Urothelium cell line (cell line): ENCODE data around the gene LAMA4.
A peak's percentile ranks its signal among the peaks of the same experiment; 100 is the strongest.

Experiments used
- DNase-seq: peaks from one replicate; pipeline ENCODE4 v3.0.0; 2011; ENCODE audit warnings: low spot score, mixed read lengths
- FAIRE-seq: peaks from 2 replicates; lab custom pipeline; 2011; peaks lifted over from hg19 to GRCh38; lab: Jason Lieb, UNC

Gene LAMA4

DNA sequence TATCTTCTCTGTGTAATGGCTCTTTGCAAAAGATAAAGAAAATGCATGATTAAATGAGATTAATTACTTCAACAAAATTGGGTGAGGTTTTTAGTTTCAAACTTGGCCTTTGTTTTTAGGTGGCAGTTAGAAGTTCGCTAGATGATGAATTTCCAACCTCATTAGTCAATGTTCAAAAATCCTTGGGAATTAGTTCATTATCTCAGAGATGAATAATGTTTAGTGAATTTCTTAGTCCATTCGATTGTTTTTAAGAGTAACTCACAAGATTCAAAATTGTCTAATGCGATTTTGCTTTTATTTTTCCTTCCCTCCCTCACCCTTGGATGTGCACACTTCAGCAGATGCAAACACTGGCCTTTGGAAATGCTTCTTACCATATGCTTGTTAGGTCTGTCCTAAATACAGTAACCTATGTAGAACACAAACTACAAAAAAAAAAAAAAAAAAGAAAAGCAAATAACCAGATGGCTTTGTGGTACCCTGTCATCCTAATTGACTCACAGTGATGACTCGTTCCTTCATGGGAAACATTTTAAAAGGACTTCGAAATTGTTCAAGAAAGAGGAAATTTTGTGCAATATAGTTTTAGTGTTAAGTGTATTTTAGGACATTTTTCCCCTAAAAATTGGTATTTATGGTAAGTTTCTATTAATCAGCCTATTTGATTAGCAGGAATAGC, 100.3 kb downstream of the LAMA4 start:
- no peak for DNase-seq
- no peak for FAIRE-seq

- no peak for FAIRE-seq
Observed at GRCh38 chr6:112150363-112150762, 104.0 kb downstream of the LAMA4 start.

DNA sequence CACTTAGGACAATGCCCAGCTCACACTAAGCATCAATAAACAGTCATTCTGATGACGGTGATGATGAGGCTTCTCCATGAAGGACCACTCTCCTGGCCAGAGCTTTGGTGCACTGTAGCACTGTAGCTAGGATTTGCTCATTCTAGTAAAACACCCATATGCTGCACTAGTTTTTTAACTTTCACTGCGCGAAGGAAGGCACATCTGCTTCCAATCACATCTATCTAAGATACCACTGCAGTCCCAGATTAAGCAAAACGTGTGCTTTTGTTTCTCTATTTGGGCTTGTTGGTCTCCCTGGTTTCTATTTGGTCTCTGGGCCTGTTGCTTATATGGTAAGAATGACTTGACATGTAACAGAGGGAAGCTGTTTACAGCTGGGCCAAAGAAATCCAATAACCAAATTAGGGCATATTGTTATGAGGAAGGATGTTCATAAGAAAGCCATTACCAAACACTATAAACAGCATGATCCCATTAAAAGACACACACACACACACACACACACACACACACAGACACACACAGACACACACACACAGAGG, 104.6 kb downstream of the LAMA4 start:
- FAIRE-seq (no peak), DNase-seq (no peak)

More at GRCh38 chr6:112150363-112150762, 104.0 kb downstream of the LAMA4 start:
- no peak for DNase-seq

GRCh38 chr6:112149236-112149635, 105.1 kb downstream of the LAMA4 start:
- FAIRE-seq, result no peak
- no peak for DNase-seq

DNA sequence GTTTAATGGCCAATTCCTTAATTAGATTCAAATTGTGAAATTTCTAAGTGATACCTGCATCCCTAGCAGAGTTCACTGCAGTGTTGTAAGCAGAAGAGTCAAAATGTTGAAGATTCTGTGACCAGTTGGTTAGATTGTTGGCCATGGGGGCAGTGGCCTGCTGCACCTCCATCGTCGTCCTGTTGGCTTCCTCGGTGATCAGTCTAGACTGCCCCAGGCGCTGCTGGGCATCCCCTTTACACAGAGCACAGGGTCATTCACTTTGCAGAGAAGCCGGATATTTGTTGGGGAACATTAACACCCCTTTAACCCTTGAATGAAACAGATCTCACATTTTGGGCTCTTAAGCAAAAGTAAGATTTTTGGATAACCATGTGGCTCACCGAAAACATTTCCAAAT, 106.3 kb downstream of the LAMA4 start:
- no peak for FAIRE-seq
- DNase-seq, result no peak

DNA sequence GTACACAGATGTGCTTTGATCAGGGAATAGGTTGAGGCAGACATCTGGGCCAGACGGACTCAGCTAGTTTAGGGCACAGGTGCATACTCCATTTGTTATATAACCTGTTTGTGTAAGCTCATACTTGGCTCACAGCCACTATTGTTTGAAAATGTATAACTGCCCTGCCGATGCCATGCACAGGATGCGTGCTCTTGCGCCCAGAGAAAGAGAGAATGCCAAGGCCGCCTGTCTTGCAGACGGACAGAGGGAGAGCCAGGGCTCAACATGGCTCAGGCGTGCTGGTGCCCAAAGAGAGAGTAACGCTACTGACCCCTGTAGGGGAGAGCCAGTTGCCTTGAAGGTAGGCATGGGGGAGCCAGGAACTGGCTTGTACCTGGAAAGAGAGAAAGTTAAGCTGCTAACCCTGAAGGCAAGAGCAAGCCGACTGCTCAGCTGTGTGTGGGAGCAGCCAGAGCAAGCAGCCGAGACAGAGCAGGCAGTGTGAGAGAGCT, 109.2 kb downstream of the LAMA4 start:
- FAIRE-seq (no peak), DNase-seq (no peak)

DNA sequence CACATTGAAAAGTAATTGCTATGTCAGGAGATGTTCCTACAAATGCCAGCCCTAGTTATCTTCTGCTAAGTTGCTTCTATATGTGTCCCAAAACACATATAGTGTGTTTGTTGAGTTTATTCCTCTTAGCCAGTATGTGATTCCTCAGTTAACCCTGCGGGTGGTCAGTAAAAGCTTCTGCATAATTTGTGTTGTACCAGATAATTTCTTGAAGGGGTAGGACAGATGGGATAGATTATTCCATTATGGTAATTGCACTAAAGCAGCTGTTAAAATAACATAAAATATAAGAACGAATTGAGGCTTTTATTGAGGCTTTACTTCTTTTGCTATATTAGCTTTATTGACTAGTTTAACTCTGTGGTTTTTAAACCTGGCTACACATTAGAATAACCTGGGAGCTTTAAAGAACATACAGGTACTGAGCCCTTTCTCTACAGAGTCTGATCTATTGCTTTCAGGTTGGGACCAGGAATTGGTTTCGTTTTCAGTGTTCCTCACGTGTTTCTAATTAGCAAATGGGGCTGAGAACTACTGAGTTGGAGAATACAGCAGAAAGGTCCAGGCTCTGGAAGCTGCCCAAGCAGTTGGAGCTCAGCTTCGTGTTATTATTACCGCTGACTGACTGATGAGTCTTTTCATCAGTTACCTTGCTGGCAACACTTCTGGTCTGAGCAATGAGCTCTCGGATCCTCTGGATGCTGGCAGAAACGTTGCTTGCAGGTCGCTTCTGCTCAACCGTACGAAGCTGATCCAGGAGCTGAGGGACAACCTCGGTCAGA, 110.0 kb downstream of the LAMA4 start:
- no peak for DNase-seq
- FAIRE-seq, result no peak

DNA sequence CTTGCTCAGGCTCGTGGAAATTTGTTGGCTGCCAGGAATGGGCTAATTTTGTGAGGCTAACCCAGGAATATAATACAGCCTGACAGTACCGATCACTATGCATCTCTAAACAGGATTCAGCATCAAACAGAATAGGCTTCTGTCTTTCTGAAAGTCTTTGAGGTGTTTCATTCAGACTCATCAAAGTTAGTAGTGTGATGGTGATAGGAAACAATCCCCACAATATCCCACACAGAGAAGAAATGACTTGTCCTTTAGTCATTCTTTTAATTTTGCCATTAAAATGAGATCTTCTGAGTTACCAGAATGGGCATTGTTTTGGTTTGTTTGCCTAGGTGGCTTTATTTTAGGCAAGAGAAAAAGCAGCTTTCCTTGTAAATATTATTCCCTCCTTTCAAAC, 112.7 kb downstream of the LAMA4 start:
- DNase-seq (no peak), FAIRE-seq (no peak)

- DNase-seq (no peak), FAIRE-seq (no peak)
Observed at GRCh38 chr6:112139052-112139451, 115.3 kb downstream of the LAMA4 start.

DNA sequence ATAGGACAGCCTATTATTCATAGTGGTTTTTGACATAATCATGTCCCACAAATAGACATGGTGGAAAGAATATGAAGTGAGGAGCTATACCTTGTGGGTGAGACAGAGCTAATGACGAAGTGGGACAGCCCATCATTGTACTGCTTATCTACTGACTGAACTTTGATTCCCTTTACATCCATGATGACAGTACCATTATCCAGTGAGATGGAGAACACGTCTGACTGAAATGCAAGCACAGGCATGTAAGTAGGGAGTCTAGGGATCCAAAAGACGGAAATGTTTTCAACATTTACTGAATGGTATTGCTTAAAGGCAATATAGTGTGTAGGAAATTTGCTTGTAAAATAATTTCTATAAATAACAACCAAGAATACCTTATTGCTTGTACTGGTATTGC, 123.5 kb downstream of the LAMA4 start:
- DNase-seq (no peak), FAIRE-seq (no peak)

- FAIRE-seq (no peak), DNase-seq (no peak)
Observed at GRCh38 chr6:112128208-112128607, 126.2 kb downstream of the LAMA4 start.

DNA sequence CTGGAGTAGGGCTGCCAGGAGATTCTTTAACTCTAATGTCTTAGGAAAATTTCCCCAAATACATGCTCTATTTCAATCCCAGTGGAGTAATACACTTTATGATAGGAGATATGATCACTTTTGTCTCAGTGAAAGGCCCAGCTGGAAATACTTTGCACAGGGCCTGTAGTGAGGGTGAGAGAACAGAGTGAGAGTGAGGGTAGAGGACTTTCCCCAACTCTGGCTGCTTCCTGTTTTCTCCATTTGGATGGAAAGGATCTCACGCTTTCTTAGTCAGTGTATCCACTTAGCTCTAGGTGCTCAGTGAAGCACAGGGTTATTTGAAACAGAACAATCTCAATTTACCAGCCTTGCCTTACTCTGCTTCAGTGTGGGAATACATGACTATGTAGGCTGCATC, 130.4 kb downstream of the LAMA4 start:
- no peak for FAIRE-seq
- no peak for DNase-seq

DNA sequence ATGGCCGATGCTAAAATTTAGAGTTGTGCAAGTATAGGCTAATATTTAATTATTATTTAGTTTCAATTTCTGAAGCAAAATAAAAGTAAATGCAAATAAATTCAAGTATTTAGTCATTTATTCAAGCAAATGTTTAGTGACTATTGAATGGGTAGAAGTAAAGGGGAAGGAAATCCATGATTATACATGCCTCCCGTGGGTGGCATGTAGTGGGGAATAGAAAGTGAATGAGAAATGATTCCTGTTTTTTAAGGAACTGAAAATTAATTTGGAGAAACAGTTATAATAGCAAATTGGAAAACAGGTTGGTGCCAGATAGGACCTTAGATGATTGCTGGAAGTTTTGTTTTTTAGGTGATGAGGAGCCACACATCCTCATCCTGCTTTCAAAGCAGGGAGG, 131.6 kb downstream of the LAMA4 start:
- no peak for DNase-seq
- FAIRE-seq, result no peak

GRCh38 chr6:112118034-112118433, 136.3 kb downstream of the LAMA4 start:
- DNase-seq (no peak), FAIRE-seq (no peak)

- DNase-seq, result peak; percentile 33
- no peak for FAIRE-seq
Observed at GRCh38 chr6:112117554-112117953, 136.8 kb downstream of the LAMA4 start.

DNA sequence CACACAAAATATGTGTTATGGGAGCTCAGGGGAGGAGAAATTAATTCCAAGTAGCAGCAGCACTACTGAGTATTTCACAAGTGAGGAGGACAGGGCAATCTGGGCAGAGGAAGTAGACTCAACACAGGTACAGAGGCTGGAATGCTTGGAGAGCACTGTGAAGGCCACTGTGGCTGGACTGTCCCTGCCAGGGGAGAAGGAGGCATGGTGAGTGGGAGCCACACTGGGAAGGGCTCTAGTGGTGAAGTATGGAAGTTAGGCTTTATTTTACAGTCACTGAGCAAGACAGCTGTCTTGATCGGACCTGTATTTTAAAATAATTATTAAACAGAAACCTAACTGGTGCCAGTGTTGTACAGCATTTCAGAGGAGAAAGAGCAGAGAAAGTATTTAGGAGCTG, 138.1 kb downstream of the LAMA4 start:
- FAIRE-seq, result no peak
- no peak for DNase-seq

- DNase-seq, result no peak
- FAIRE-seq, result no peak
Observed at GRCh38 chr6:112114577-112115223, 139.7 kb downstream of the LAMA4 start.

- DNase-seq (no peak), FAIRE-seq (no peak)
Observed at GRCh38 chr6:112113918-112114317, 140.4 kb downstream of the LAMA4 start.

- FAIRE-seq (no peak), DNase-seq (no peak)
Observed at GRCh38 chr6:112113431-112113830, 140.9 kb downstream of the LAMA4 start.

- no peak for DNase-seq
- no peak for FAIRE-seq
Observed at GRCh38 chr6:112109262-112109661, 145.1 kb downstream of the LAMA4 start.

GRCh38 chr6:112106562-112106961, 147.8 kb downstream of the LAMA4 start:
- DNase-seq (no peak), FAIRE-seq (no peak)
